Natural killer cell (primary cell): ENCODE measurements around the gene CAND1. TPM values are rescaled to one million over a fixed set of nuclear protein-coding genes. Genes with fewer than 3 reads are reported as not detected.
A peak's percentile ranks its signal among the peaks of the same experiment; 100 is the strongest.

Experiments
- ATAC-seq, 3 donors: fragments of 150-1000 bp in 2 of 3; fragments of 200-7000 bp in 1 of 3; cut with Tn5 transposase; 1 replicate in 1 of 3; 2 replicates in 2 of 3; pipeline ENCODE4 v1.10.0; 2021; ENCODE audit warnings: mild to moderate bottlenecking in 2 of 3, moderate library complexity in 2 of 3
- DNase-seq, 2 donors: peaks; one replicate each; pipeline versions ENCODE4 v3.0.0 to v3.0.0-alpha.2; 2013 to 2021; ENCODE audit warnings: mixed read lengths in 1 of 2
- H3K27ac ChIP-seq: one replicate; pipeline ENCODE4 v1.5.1; 2013; ENCODE audit warnings: mild to moderate bottlenecking, low read length
- H3K27me3 ChIP-seq: one replicate; pipeline ENCODE4 v1.6.1; 2013; ENCODE audit warnings: low read length; ENCODE audit not compliant: control insufficient read depth, insufficient read depth
- H3K36me3 ChIP-seq: one replicate; pipeline ENCODE4 v1.6.1; 2013; ENCODE audit warnings: low read length; ENCODE audit not compliant: control insufficient read depth, insufficient read depth
- H3K4me1 ChIP-seq: one replicate; pipeline ENCODE4 v1.6.1; 2013; ENCODE audit warnings: low read length; ENCODE audit not compliant: control insufficient read depth, insufficient read depth
- H3K4me3 ChIP-seq: one replicate; pipeline ENCODE4 v1.5.1; 2013; ENCODE audit warnings: low read length
- H3K9me3 ChIP-seq: one replicate; pipeline ENCODE4 v1.6.1; 2013; ENCODE audit warnings: low read length; ENCODE audit not compliant: control insufficient read depth, insufficient read depth
- H3K27ac Mint-ChIP-seq, 2 donors: one replicate each; pipeline ENCODE4 v1.8.0; 2022; ENCODE audit warnings: mild to moderate bottlenecking in 2 of 2, mixed read lengths in 2 of 2, moderate library complexity in 1 of 2
- H3K27me3 Mint-ChIP-seq, 2 donors: one replicate each; pipeline ENCODE4 v1.8.0; 2022; ENCODE audit warnings: low read depth in 2 of 2, mixed read lengths in 2 of 2
- H3K36me3 Mint-ChIP-seq: one replicate; pipeline ENCODE4 v1.8.0; 2022; ENCODE audit warnings: mixed read lengths
- H3K4me1 Mint-ChIP-seq, 2 donors: one replicate each; pipeline ENCODE4 v1.8.0; 2022; ENCODE audit warnings: mixed read lengths in 2 of 2
- H3K4me3 Mint-ChIP-seq: one replicate; pipeline ENCODE4 v1.8.0; 2022; ENCODE audit warnings: mild to moderate bottlenecking, moderate library complexity, mixed read lengths
- H3K9me3 Mint-ChIP-seq, 2 donors: one replicate each; pipeline ENCODE4 v1.8.0; 2022; ENCODE audit warnings: mixed read lengths in 2 of 2
- CTCF ChIP-seq: fragments of 200-600 bp; IDR thresholded peaks from one replicate; pipeline ENCODE4 v1.8.0; 2022; ENCODE audit warnings: antibody characterized with exemption
- WGBS: methylation state at CpG from one replicate; pipeline ENCODE4 v1.1.7; 2013; ENCODE audit warnings: missing lambda C conversion rate; ENCODE audit not compliant: insufficient coverage; 5-methylcytosine and 5-hydroxymethylcytosine counted together
- intact Hi-C: fragments of 100-400 bp; cut with micrococcal nuclease; formaldehyde crosslinking; loops from one replicate; pipeline ENCODE4 v1.14.2; 2022
- total RNA-seq, 4 donors: library from RNA; stranded (reverse); fragments of 120-200 nt in 1 of 4; gene quantifications; one replicate each; pipeline versions ENCODE4 v1.2.3 to v1.2.4, GENCODE V29; 2013 to 2022

The CAND1 gene
- total RNA-seq, 3 donors from 2014 or later (not counting 1 experiment from before 2014, with no cell fraction given), result 103 to 118 (median 104) TPM

GRCh38 chr12:67274186-67274585 lies 5.0 kb downstream of the CAND1 start:
- Mint-ChIP-seq H3K4me3 (peak overlapping the region; percentile 18), H3K9me3 (no peaks in the 10 kb centered on the region), H3K4me1 (peaks cover 69 to 83% of the 10 kb centered on the region in 2 donors), H3K27ac (peak overlapping the region; percentile 55 to 78), H3K27me3 (no peaks in the 10 kb centered on the region), H3K36me3 (no peaks in the 10 kb centered on the region)
- TF ChIP-seq CTCF, result no peak
- ATAC-seq (no peak), DNase-seq (no peak)
- peaks cover 15% of the 10 kb centered on the region for H3K4me1 ChIP-seq
- no peaks in the 10 kb centered on the region for H3K27me3 ChIP-seq
- H3K9me3 ChIP-seq, result no peaks in the 10 kb centered on the region
- WGBS, result 33% methylated on average over 3 of the region's 3 CpGs
- no peak overlapping the region for H3K27ac ChIP-seq
- H3K4me3 ChIP-seq, result no peak overlapping the region
- no peaks in the 10 kb centered on the region for H3K36me3 ChIP-seq
- intact Hi-C loops, result no loop called here

- Mint-ChIP-seq H3K27me3 (no peaks in the 10 kb centered on the region), H3K36me3 (no peaks in the 10 kb centered on the region)
- H3K27ac ChIP-seq, result no peak overlapping the region
Observed at GRCh38 chr12:67275380-67275913, 6.3 kb downstream of the CAND1 start.

GRCh38 chr12:67276421-67276820 lies 7.3 kb downstream of the CAND1 start:
- H3K4me1 ChIP-seq, result peaks cover 4% of the 10 kb centered on the region
- H3K4me1 Mint-ChIP-seq, result peaks cover 58 to 71% of the 10 kb centered on the region in 2 donors
- intact Hi-C loops, result no loop called here

More at GRCh38 chr12:67275380-67275913, 6.3 kb downstream of the CAND1 start:
- no peak overlapping the region for H3K4me3 ChIP-seq
- H3K27ac Mint-ChIP-seq, result no peak overlapping the region
- no peaks in the 10 kb centered on the region for H3K9me3 ChIP-seq
- no peak for ATAC-seq
- H3K36me3 ChIP-seq, result no peaks in the 10 kb centered on the region
- peaks cover 65 to 78% of the 10 kb centered on the region in 2 donors for H3K4me1 Mint-ChIP-seq
- no peaks in the 10 kb centered on the region for H3K9me3 Mint-ChIP-seq
- intact Hi-C loops, result no loop called here
- 92% methylated on average over 6 of the region's 6 CpGs for WGBS
- peaks cover 10% of the 10 kb centered on the region for H3K4me1 ChIP-seq
- no peak for DNase-seq
- no peak for TF ChIP-seq CTCF
- no peaks in the 10 kb centered on the region for H3K27me3 ChIP-seq
- no peak overlapping the region for H3K4me3 Mint-ChIP-seq

More at GRCh38 chr12:67276421-67276820, 7.3 kb downstream of the CAND1 start:
- no peaks in the 10 kb centered on the region for H3K36me3 Mint-ChIP-seq
- WGBS, result 65% methylated on average over 3 of the region's 3 CpGs
- H3K9me3 ChIP-seq, result no peaks in the 10 kb centered on the region
- H3K27ac ChIP-seq, result no peak overlapping the region
- no peaks in the 10 kb centered on the region for H3K27me3 Mint-ChIP-seq
- H3K4me3 ChIP-seq, result no peak overlapping the region
- ATAC-seq, result no peak
- H3K27ac Mint-ChIP-seq, result peak overlapping the region in 1 of 2 donors; percentile 15
- H3K4me3 Mint-ChIP-seq, result no peak overlapping the region
- H3K27me3 ChIP-seq, result no peaks in the 10 kb centered on the region
- no peaks in the 10 kb centered on the region for H3K36me3 ChIP-seq
- DNase-seq, result no peak
- no peak for TF ChIP-seq CTCF
- H3K9me3 Mint-ChIP-seq, result no peaks in the 10 kb centered on the region
